GM19324 (cell line): ENCODE measurements around the gene UXS1.

Experiments used
- ATAC-seq: cut with Tn5 transposase; IDR thresholded peaks from one replicate; pipeline ENCODE4 v1.9.1; 2021; ENCODE audit warnings: mild to moderate bottlenecking, moderate library complexity; ENCODE audit not compliant: unreplicated experiment, low FRiP score

Gene UXS1

GRCh38 chr2:106161938-106162820, 31.9 kb downstream of the UXS1 start:
- ATAC-seq = no peak

GRCh38 chr2:106161341-106161740, 32.8 kb downstream of the UXS1 start:
- no peak for ATAC-seq

DNA sequence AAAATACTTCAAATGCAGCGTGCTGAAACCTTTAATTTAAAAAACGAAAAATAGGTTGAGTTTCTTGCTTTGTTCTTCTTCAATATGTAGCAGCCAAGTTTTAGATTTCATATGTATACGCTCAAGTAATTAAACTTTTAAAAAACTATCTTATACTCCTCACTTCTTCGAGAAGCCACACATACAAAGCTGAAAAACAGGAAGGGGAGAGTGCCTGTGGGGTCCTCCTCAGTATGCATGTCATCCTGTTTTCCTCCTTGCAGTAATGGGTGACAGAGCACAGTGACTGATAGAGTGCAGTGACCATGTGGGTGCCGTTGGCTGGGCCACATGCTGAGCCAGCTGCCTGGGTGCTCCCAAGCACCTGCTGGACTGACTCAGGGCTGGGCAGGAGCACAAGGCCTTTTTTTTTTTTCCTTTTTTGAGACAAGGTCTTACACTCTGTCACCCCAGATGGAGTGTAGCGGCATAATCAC, 33.3 kb downstream of the UXS1 start:
- ATAC-seq = peak; percentile 50

DNA sequence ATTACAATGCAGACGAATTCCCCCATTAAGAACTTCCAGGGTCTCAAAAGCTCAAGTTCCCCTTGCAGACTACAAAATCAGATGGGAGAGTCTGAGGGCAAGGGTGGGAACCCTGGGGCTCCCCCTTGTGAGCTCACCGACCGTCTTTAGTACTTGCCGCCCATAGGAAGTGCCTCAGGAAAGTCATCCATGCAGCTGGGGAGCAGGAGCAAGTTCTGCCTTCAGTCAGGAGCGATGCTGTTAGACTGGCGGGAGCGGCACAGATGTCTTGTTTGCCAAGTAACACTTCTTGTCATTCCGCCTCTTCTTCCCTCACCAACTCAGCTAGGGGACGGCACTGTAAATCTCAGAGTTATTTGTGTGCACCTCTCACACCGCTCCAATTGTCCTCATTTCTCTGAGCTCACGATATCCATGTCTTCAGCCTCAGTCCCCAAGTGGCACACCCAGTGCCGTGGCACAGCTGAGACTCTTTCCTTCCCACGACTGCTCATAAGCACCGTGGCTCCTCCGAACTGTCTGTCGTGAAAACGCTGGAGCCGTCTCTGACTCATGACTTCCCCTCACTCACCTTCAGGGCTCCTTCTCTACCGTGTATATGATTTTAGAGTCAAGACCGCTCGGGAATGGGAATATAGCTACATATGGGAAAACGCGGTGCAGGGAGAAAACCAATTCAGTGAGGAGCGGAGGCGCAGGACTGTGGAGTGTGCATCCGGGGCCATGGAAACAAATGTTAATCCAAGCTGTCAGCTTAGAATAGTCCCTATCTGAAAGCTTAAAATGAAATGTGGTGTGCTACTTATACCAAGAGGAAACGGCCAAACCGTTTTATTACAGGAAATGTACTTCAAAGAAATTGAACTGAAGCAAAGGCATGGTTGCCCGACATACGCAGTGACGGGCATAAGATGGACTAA, 34.0 kb downstream of the UXS1 start:
- ATAC-seq = no peak

GRCh38 chr2:106158871-106159270, 35.2 kb downstream of the UXS1 start:
- ATAC-seq = no peak

DNA sequence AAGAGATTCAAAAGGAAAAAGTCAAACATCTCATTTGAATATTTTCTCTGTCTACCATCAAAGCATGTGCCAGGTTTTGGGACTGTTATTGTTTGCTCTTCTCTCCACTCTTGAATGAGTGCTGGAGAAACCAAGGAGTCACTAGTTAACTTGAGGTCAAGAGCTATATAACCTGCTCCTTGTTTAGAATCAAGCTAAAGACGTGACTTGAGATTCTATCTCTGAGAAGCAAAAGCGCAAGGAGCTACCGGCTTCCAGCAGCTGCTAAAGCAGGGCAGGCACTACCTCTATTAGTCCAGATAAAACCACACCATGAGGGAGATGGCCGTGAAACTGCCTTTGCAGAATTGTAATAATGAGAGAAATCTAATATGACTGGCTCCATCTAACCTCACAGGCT, 36.0 kb downstream of the UXS1 start:
- no peak for ATAC-seq

DNA sequence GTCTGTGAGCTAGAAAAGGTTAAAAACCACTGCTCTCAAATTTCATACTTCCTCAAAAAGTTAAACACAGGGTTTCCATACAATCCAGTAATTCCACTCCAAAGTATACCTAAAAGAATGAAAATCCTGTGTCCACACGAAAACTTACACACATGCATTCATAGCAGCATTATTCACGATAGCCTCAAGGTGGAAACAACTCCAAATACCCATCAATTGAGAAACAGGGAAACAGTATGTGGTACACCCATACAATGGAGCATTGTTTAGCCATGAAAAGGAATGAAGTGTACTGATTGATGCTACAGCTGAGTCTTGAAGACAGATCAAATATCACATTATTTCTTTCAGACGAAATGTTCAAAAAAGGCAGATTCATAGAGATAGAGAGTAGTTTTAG, 36.7 kb downstream of the UXS1 start:
- ATAC-seq = no peak

GRCh38 chr2:106156305-106157296, 37.5 kb downstream of the UXS1 start:
- no peak for ATAC-seq

DNA sequence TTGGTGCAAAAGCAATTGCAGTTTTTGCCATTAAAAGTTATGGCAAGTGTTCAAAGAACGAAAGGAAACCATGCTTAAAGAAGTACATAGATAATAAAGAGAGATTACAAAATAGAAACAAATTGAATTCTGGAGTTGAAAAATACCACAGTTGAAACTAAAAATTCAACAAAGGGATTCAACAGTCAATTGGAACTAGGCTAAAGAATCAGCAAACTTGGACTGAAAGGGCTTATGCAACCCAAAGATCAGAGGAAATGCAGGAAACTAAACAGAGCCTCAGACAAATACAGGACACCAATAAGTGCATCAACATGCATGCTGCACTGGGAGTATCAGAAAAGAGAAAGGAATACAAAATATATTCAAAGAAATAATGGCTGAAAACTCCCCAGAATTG, 40.3 kb downstream of the UXS1 start:
- ATAC-seq = no peak

- no peak for ATAC-seq
Measured at GRCh38 chr2:106147665-106148064, 46.4 kb downstream of the UXS1 start.

DNA sequence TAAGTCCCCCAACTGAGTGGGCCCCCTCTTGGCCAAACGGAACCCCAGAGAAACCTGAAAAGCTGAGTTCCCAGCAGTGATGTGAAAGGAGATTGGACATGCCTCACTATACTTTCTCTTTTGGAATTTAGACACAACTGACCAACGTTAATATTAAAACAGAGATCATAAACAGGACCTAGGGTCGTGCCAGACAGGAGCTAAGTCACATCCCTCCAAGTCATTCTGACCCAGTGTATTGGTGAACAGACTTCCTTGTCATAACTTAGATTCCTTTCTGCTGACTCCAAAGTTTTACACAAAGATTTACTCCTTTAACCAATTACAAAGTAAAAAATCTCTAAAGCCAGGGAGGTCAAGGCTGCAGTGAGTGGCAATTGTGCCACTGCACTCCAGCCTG, 46.9 kb downstream of the UXS1 start:
- no peak for ATAC-seq

- ATAC-seq = no peak
Measured at GRCh38 chr2:106144621-106145331, 49.3 kb downstream of the UXS1 start.

- no peak for ATAC-seq
Measured at GRCh38 chr2:106143495-106144215, 50.4 kb downstream of the UXS1 start.

- ATAC-seq = no peak
Measured at GRCh38 chr2:106142683-106143082, 51.4 kb downstream of the UXS1 start.

DNA sequence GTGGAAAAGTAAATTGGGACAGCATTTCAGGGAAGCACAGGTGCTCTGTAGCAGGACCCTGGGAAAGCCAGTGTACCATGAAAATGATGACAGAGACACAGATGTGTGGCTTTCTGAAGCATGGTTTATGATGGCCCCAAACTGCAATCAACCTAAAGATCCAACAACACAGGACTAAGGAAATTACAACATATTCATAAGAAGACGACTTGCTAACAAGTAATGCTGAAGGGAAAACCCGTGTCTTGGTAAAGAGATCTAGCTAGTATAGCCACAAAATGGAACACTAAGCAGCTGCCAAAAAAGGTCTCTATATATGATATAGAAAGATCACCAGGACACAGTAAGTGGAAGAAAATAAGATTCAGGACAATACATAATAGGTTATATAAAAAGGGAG, 53.2 kb downstream of the UXS1 start:
- no peak for ATAC-seq

GRCh38 chr2:106140113-106140512, 54.0 kb downstream of the UXS1 start:
- ATAC-seq = no peak

GRCh38 chr2:106139238-106139935, 54.7 kb downstream of the UXS1 start:
- ATAC-seq = no peak

- no peak for ATAC-seq
Measured at GRCh38 chr2:106138543-106139237, 55.4 kb downstream of the UXS1 start.
